Neural cell (in vitro differentiated cells): ENCODE results near the gene NT5M. TPM values are rescaled to one million over a fixed set of nuclear protein-coding genes. Genes with fewer than 3 reads are reported as not detected.

Experiments
- H2AFZ ChIP-seq: fragments of 200-600, 300-800 bp; sonication (generic), shearing (Covaris generic); 2 replicates; pipeline ENCODE4 v1.6.0; 2014; ENCODE audit warnings: low read depth, mild to moderate bottlenecking, antibody characterized with exemption, low read length, moderate library complexity
- H3F3A ChIP-seq: fragments of 200-600 bp; shearing (Covaris generic); 2 replicates; pipeline ENCODE4 v1.6.1; 2016; ENCODE audit warnings: mild to moderate bottlenecking, moderate library complexity, mixed read lengths, antibody characterized with exemption, low read length; ENCODE audit not compliant: insufficient read depth, poor library complexity, severe bottlenecking
- H3K27ac ChIP-seq: fragments of 200-600, 300-800 bp; sonication (generic), shearing (Covaris generic); 2 replicates; pipeline ENCODE4 v1.5.1; 2014; ENCODE audit warnings: mild to moderate bottlenecking, low read length, moderate library complexity
- H3K27me3 ChIP-seq: fragments of 300-800, 200-600 bp; sonication (generic), shearing (Covaris generic); 2 replicates; pipeline ENCODE4 v1.6.0; 2014; ENCODE audit warnings: mild to moderate bottlenecking, low read depth, low read length, moderate library complexity; ENCODE audit not compliant: insufficient read depth
- H3K36me3 ChIP-seq: fragments of 300-800, 200-600 bp; sonication (generic), shearing (Covaris generic); 2 replicates; pipeline ENCODE4 v1.5.1; 2014; ENCODE audit warnings: mild to moderate bottlenecking, antibody characterized with exemption, low read length, moderate library complexity; ENCODE audit not compliant: insufficient read depth
- H3K4me2 ChIP-seq: fragments of 300-800, 200-600 bp; sonication (generic), shearing (Covaris generic); 2 replicates; pipeline ENCODE4 v1.6.0; 2014; ENCODE audit warnings: mild to moderate bottlenecking, low read length
- H3K4me3 ChIP-seq: fragments of 300-800, 200-600 bp; sonication (generic), shearing (Covaris generic); 2 replicates; pipeline ENCODE4 v1.5.1; 2014; ENCODE audit warnings: mild to moderate bottlenecking, low read length, moderate library complexity
- H3K79me2 ChIP-seq: fragments of 200-600 bp; shearing (Covaris generic); replicated peaks from 2 replicates; pipeline ENCODE4 v1.6.0; 2014; ENCODE audit warnings: mild to moderate bottlenecking, low read length, moderate library complexity; ENCODE audit not compliant: insufficient read depth
- H3K9ac ChIP-seq: fragments of 300-800, 200-600 bp; sonication (generic), shearing (Covaris generic); 2 replicates; pipeline ENCODE4 v1.6.1; 2016; ENCODE audit warnings: mild to moderate bottlenecking, low read length, mixed read lengths
- H3K9me2 ChIP-seq: fragments of 200-600 bp; shearing (Covaris generic); 2 replicates; pipeline ENCODE4 v1.6.1; 2016; ENCODE audit warnings: mild to moderate bottlenecking, low read length, mixed read lengths; ENCODE audit not compliant: insufficient read depth
- H3K9me3 ChIP-seq: fragments of 200-600, 300-800 bp; sonication (generic), shearing (Covaris generic); 2 replicates; pipeline ENCODE4 v1.6.1; 2016; ENCODE audit warnings: mild to moderate bottlenecking, mixed run types, low read length, moderate library complexity, mixed read lengths
- H4K20me1 ChIP-seq: fragments of 200-600 bp; shearing (Covaris generic); 2 replicates; pipeline ENCODE4 v1.6.1; 2016; ENCODE audit warnings: mild to moderate bottlenecking, mixed run types; ENCODE audit not compliant: insufficient read depth
- EP300 ChIP-seq: fragments of 450-650 bp; conservative IDR thresholded peaks from 2 replicates; pipeline ENCODE4 v1.6.1; 2014; ENCODE audit warnings: antibody characterized with exemption, mild to moderate bottlenecking, moderate library complexity; ENCODE audit not compliant: poor library complexity, severe bottlenecking
- EZH2 ChIP-seq: fragments of 200-600, 300-800 bp; shearing (Covaris generic), sonication (generic); IDR thresholded peaks from 2 replicates; pipeline ENCODE4 v1.6.1; 2014; ENCODE audit warnings: antibody characterized with exemption, low read length, borderline replicate concordance, mild to moderate bottlenecking; ENCODE audit not compliant: insufficient read depth, poor library complexity, severe bottlenecking
- MXI1 ChIP-seq: fragments of 450-650 bp; conservative IDR thresholded peaks from 2 replicates; pipeline ENCODE4 v1.6.1; 2014; ENCODE audit warnings: antibody characterized with exemption, mild to moderate bottlenecking; ENCODE audit not compliant: poor library complexity, severe bottlenecking
- POLR2AphosphoS5 ChIP-seq: IDR thresholded peaks from 2 replicates; pipeline ENCODE4 v1.6.1; 2012
- RAD21 ChIP-seq: fragments of 450-650 bp; conservative IDR thresholded peaks from 2 replicates; pipeline ENCODE4 v1.6.1; 2014; ENCODE audit warnings: antibody characterized with exemption, mild to moderate bottlenecking, moderate library complexity
- SMC3 ChIP-seq: fragments of 450-650 bp; conservative IDR thresholded peaks from 2 replicates; pipeline ENCODE4 v1.6.1; 2014; ENCODE audit warnings: antibody characterized with exemption, mild to moderate bottlenecking, moderate library complexity; ENCODE audit not compliant: poor library complexity
- TAF1 ChIP-seq: IDR thresholded peaks from 2 replicates; pipeline ENCODE4 v1.6.1; 2012; ENCODE audit warnings: low read depth
- polyA plus RNA-seq: library from polyadenylated mRNA; depleted of rRNA; stranded (reverse); fragments of >200 nt; gene quantifications from 2 replicates; pipeline ENCODE4 v1.2.3, GENCODE V29; 2014
- TF ChIP-seq, protein P1 (sequence below): IDR thresholded peaks from 2 replicates; pipeline ENCODE4 v1.6.1; 2012; ENCODE audit warnings: borderline replicate concordance
- TF ChIP-seq, protein P2 (sequence below): fragments of 450-650 bp; IDR thresholded peaks from 2 replicates; pipeline ENCODE4 v1.5.1; 2014; ENCODE audit warnings: antibody characterized with exemption, mild to moderate bottlenecking, moderate library complexity; ENCODE audit not compliant: poor library complexity, severe bottlenecking

The NT5M gene
- polyA plus RNA-seq, 1 donor from 2014 or later = 11.1 TPM

DNA sequence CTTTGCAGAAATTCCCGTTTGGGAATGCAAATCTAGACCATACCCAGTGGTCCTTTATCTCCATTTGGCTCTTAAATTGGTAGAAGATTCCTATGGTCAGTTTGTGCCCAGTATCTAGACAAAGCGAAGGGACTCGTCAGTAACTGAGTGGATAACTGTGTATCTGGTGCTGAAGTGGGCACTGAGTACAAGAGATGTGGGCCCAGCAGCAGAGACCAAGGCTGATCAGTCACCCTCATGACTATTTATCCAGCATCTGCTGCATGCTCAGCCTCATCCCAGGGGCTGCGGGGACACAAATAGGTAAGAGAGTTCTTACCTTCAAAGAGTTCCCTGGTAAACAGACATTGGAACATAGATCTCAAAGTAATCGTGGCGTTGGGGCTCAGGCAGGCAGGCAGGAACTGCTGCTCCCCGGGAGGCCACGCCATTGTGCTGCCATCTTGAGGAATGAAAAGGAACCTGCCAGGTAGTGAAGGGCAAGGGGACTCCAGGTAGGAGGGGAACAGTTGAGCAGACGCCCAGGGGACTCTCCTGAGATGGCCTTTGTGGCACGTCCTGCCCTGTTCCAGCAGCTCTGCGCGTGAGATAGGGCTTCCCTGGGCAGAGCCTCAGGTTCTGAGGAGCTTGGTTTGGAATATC, 10.3 kb downstream of the NT5M start:
- Histone ChIP-seq H2AFZ (no peak overlapping the region), H3K4me2 (no peak overlapping the region), H3K9me3 (no peaks in the 10 kb centered on the region), H3F3A (no peaks in the 10 kb centered on the region), H3K27ac (no peak overlapping the region), H4K20me1 (no peaks in the 10 kb centered on the region), H3K79me2 (no peaks in the 10 kb centered on the region), H3K27me3 (no peaks in the 10 kb centered on the region), H3K9me2 (no peaks in the 10 kb centered on the region), H3K4me3 (no peak overlapping the region), H3K36me3 (no peaks in the 10 kb centered on the region), H3K9ac (no peak overlapping the region)
- TF ChIP-seq EP300 (no peak), SMC3 (peak; percentile 37), RAD21 (peak; percentile 45)
- TF ChIP-seq, protein P1, sequence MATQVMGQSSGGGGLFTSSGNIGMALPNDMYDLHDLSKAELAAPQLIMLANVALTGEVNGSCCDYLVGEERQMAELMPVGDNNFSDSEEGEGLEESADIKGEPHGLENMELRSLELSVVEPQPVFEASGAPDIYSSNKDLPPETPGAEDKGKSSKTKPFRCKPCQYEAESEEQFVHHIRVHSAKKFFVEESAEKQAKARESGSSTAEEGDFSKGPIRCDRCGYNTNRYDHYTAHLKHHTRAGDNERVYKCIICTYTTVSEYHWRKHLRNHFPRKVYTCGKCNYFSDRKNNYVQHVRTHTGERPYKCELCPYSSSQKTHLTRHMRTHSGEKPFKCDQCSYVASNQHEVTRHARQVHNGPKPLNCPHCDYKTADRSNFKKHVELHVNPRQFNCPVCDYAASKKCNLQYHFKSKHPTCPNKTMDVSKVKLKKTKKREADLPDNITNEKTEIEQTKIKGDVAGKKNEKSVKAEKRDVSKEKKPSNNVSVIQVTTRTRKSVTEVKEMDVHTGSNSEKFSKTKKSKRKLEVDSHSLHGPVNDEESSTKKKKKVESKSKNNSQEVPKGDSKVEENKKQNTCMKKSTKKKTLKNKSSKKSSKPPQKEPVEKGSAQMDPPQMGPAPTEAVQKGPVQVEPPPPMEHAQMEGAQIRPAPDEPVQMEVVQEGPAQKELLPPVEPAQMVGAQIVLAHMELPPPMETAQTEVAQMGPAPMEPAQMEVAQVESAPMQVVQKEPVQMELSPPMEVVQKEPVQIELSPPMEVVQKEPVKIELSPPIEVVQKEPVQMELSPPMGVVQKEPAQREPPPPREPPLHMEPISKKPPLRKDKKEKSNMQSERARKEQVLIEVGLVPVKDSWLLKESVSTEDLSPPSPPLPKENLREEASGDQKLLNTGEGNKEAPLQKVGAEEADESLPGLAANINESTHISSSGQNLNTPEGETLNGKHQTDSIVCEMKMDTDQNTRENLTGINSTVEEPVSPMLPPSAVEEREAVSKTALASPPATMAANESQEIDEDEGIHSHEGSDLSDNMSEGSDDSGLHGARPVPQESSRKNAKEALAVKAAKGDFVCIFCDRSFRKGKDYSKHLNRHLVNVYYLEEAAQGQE = no peak
- TF ChIP-seq, protein P2, sequence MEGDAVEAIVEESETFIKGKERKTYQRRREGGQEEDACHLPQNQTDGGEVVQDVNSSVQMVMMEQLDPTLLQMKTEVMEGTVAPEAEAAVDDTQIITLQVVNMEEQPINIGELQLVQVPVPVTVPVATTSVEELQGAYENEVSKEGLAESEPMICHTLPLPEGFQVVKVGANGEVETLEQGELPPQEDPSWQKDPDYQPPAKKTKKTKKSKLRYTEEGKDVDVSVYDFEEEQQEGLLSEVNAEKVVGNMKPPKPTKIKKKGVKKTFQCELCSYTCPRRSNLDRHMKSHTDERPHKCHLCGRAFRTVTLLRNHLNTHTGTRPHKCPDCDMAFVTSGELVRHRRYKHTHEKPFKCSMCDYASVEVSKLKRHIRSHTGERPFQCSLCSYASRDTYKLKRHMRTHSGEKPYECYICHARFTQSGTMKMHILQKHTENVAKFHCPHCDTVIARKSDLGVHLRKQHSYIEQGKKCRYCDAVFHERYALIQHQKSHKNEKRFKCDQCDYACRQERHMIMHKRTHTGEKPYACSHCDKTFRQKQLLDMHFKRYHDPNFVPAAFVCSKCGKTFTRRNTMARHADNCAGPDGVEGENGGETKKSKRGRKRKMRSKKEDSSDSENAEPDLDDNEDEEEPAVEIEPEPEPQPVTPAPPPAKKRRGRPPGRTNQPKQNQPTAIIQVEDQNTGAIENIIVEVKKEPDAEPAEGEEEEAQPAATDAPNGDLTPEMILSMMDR = peak; percentile 52

DNA sequence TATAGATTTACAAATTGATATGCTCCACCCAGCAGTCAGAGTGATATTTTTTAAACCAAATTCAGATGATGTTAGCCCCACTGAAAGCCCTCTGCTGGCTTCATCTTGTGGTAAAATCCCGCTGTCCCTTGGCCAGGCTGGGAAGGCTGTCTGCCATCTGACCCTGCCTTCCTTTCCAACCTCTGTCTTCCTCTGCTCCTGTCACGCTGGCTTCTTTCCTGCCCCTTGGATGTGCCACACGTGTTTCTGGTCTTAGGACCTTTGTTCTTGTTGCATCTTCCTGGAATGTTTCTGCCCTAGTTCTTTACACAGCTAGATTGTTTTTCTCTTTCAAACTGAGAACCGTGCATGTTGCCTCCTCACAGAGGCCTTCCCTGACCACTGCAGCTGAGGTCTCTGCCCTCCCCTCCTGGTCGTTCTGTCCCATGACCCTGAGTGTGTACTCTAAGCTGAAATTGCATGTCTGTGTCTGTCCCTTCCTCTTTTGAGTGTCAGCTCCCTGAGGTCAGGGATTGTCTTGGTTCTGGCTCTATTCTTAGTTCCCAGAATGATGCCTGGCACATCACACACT, 11.4 kb downstream of the NT5M start:
- Histone ChIP-seq H4K20me1 (no peaks in the 10 kb centered on the region), H3K79me2 (no peaks in the 10 kb centered on the region), H3K27ac (no peak overlapping the region), H3K9me2 (no peaks in the 10 kb centered on the region), H3K4me3 (no peak overlapping the region), H2AFZ (no peak overlapping the region), H3K9me3 (no peaks in the 10 kb centered on the region), H3K9ac (no peak overlapping the region), H3F3A (no peaks in the 10 kb centered on the region), H3K36me3 (no peaks in the 10 kb centered on the region), H3K4me2 (no peak overlapping the region), H3K27me3 (no peaks in the 10 kb centered on the region)
- no peak for TF ChIP-seq EZH2
- TF ChIP-seq POLR2AphosphoS5 = no peak
- TF ChIP-seq, protein P2 = no peak
- TF ChIP-seq EP300 = no peak
- no peak for TF ChIP-seq SMC3
- TF ChIP-seq, protein P1 = no peak
- TF ChIP-seq RAD21 = no peak
- TF ChIP-seq MXI1 = no peak
- TF ChIP-seq TAF1 = no peak
